A549 (cell line): ENCODE data around the gene PPP5C. TPM values are rescaled to one million over a fixed set of nuclear protein-coding genes. Genes with fewer than 3 reads are reported as not detected.

ENCODE experiments used
- ATAC-seq, 2 experiments: fragments of 200-7000 bp in 1 of 2; fragments of >200 bp in 1 of 2; cut with Nextera tagmentation in 1 of 2; cut with Tn5 transposase in 1 of 2; 3 replicates each; pipeline versions ENCODE4 v1.8.0 to v1.9.1; 2018 to 2020; ENCODE audit warnings: mild to moderate bottlenecking in 1 of 2, moderate library complexity in 1 of 2
- CTCF ChIA-PET: fragments of 300-600 bp; sonication (Branson Sonifier 250); formaldehyde crosslinking; extraction: SDS; loops from one replicate; lab custom pipeline; 2021; ENCODE audit warnings: antibody characterized with exemption, inconsistent platforms; lab: Yijun Ruan, JAX
- POLR2A ChIA-PET: fragments of 350-600 bp; formaldehyde crosslinking; extraction: SDS; loops from one replicate; lab custom pipeline; 2021; ENCODE audit warnings: antibody characterized with exemption, inconsistent platforms; lab: Yijun Ruan, JAX
- DNase-seq, 2 experiments: peaks; one replicate each; pipeline versions ENCODE4 v3.0.0 to v3.0.0-alpha.2; 2011 to 2016; ENCODE audit warnings: low read depth in 1 of 2, low spot score in 1 of 2
- FAIRE-seq: peaks from 2 replicates; lab custom pipeline; 2011; peaks lifted over from hg19 to GRCh38; lab: Jason Lieb, UNC
- H3K27ac ChIP-seq, 2 experiments: fragments of >200 bp; sonication (Bioruptor Twin); formaldehyde crosslinking; 3 replicates each; pipeline ENCODE4 v1.5.1; 2016 to 2017
- H3K4me1 ChIP-seq: fragments of >200 bp; sonication (Bioruptor Twin); formaldehyde crosslinking; 3 replicates; pipeline ENCODE4 v1.6.1; 2016
- H3K4me2 ChIP-seq: fragments of >200 bp; sonication (Bioruptor Twin); formaldehyde crosslinking; 3 replicates; pipeline ENCODE4 v1.6.1; 2016
- H3K4me3 ChIP-seq: fragments of >200 bp; sonication (Bioruptor Twin); formaldehyde crosslinking; 3 replicates; pipeline ENCODE4 v1.5.1; 2016
- H3K9me3 ChIP-seq: fragments of >200 bp; sonication (Bioruptor Twin); formaldehyde crosslinking; 3 replicates; pipeline ENCODE4 v1.6.1; 2016
- FOSB ChIP-seq: fragments of 250-450 bp; sonication (Bioruptor Pico); IDR thresholded peaks from 2 replicates; pipeline ENCODE4 v1.5.0; 2020; ENCODE audit warnings: mild to moderate bottlenecking, moderate library complexity
- FOXS1 ChIP-seq: fragments of 250-450 bp; sonication (Bioruptor Pico); IDR thresholded peaks from 2 replicates; pipeline ENCODE4 v1.5.0; 2020; ENCODE audit warnings: mild to moderate bottlenecking, moderate library complexity
- HEYL ChIP-seq: fragments of 250-450 bp; sonication (Bioruptor Pico); IDR thresholded peaks from 2 replicates; pipeline ENCODE4 v1.8.0; 2021; ENCODE audit warnings: mild to moderate bottlenecking, moderate library complexity
- JUNB ChIP-seq: fragments of >200 bp; sonication (Bioruptor Twin); formaldehyde crosslinking; IDR thresholded peaks from 2 replicates; pipeline ENCODE4 v1.6.1; 2016
- MAFK ChIP-seq: fragments of 450-650 bp; IDR thresholded peaks from 2 replicates; pipeline ENCODE4 v1.6.1; 2014; ENCODE audit not compliant: partially characterized antibody
- MAZ ChIP-seq: fragments of 150-350 bp; IDR thresholded peaks from 2 replicates; pipeline ENCODE4 v1.6.1; 2014; ENCODE audit warnings: antibody characterized with exemption, low read depth, low read length, borderline replicate concordance
- NPAS2 ChIP-seq: fragments of 250-450 bp; sonication (Bioruptor Pico); IDR thresholded peaks from 2 replicates; pipeline ENCODE4 v1.8.0; 2022; ENCODE audit warnings: mild to moderate bottlenecking, moderate library complexity, borderline replicate concordance
- POLR2AphosphoS2 ChIP-seq: conservative IDR thresholded peaks from 2 replicates; pipeline ENCODE4 v1.6.1; 2012; ENCODE audit warnings: low read length, improper control_type of control experiment, inconsistent platforms
- RAD21 ChIP-seq, 2 experiments: fragments of >200 bp in 1 of 2; sonication (Bioruptor Twin) in 1 of 2; formaldehyde crosslinking in 1 of 2; IDR thresholded peaks in 1 of 2; conservative IDR thresholded peaks in 1 of 2; 2 replicates in 1 of 2; 3 replicates in 1 of 2; pipeline ENCODE4 v1.6.1; 2012 to 2018; ENCODE audit warnings: inconsistent platforms in 1 of 2
- RFX5 ChIP-seq: fragments of 450-650 bp; IDR thresholded peaks from 2 replicates; pipeline ENCODE4 v1.7.1; 2014; ENCODE audit warnings: antibody characterized with exemption, mild to moderate bottlenecking, moderate library complexity
- SMC3 ChIP-seq: fragments of >200 bp; sonication (Bioruptor Twin); formaldehyde crosslinking; IDR thresholded peaks from 3 replicates; pipeline ENCODE4 v1.6.1; 2018; ENCODE audit warnings: inconsistent platforms
- ZNF302 ChIP-seq: fragments of 250-450 bp; sonication (Bioruptor Pico); IDR thresholded peaks from 2 replicates; pipeline ENCODE4 v1.9.0; 2021; ENCODE audit warnings: inconsistent platforms, mild to moderate bottlenecking, moderate library complexity
- WGBS: methylation state at CpG from one replicate; pipeline ENCODE4 v1.1.6; 2017; ENCODE audit errors: missing lambda C conversion rate; 5-methylcytosine and 5-hydroxymethylcytosine counted together
- polyA plus RNA-seq, 4 experiments: library from polyadenylated mRNA; depleted of rRNA in 3 of 4; stranded (reverse); fragments of >200 nt; fragmentation: RNase III in 1 of 4; extraction: RNeasy Plus Mini Kit Qiagen cat#74134 plus additional on column Dnase treatment in 1 of 4; gene quantifications; 2 replicates in 3 of 4; 3 replicates in 1 of 4; pipeline ENCODE4 v1.2.3, GENCODE V29; 2011 to 2017
- TF ChIP-seq, protein P1 (sequence below): fragments of 250-450 bp; sonication (Bioruptor Pico); IDR thresholded peaks from 2 replicates; pipeline ENCODE4 v1.5.0; 2021; ENCODE audit warnings: mild to moderate bottlenecking, moderate library complexity, borderline replicate concordance
- TF ChIP-seq, protein P2 (sequence below): IDR thresholded peaks from 2 replicates; pipeline ENCODE4 v1.6.1; 2012
- TF ChIP-seq, protein P3 (sequence below): fragments of >200 bp; sonication (Bioruptor Twin); formaldehyde crosslinking; IDR thresholded peaks from 3 replicates; pipeline ENCODE4 v1.5.1; 2016
- TF ChIP-seq, protein P4 (sequence below): fragments of 450-650 bp; IDR thresholded peaks from 2 replicates; pipeline ENCODE4 v1.6.1; 2014; ENCODE audit warnings: antibody characterized with exemption

The PPP5C gene
- polyA plus RNA-seq, 2 of the 4 experiments (the other 2 are of a cell fraction): 94.2 to 107 TPM

DNA sequence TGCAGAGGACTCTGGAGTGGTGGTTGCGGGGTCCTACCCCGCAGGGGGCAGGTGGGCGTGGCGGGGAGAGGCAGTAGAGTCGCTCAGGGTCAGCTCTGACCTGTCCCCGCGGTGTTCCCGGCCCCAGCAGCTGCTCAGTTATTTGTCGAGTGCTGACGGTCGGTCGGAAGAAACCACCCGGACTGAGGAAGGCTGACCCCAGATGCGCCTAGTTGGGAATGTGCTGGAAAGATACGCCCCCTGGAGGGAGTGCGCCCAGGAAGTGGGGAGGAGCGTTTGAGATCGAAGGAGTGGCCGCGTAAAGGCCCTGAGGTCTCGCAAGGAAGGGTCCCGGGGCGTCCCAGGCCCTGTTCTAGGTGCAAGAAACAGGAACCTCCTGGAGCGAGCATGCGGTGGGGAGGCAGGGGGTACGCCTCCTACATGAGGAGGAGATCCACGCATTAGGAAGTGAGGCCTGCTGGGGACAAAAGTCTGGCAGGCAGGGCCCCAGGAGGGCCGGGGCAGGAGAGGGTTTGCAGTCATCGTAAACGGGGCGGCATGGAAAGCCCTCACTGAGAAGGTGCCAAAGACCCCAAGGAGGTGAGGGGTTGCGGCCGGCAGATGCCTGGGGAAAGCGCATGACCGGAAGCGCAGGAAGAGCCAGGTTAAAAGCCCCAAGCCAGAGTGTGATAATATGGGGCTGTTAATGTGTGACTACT, 57.3 kb downstream of the PPP5C start (continued):
- TF ChIP-seq, protein P1, sequence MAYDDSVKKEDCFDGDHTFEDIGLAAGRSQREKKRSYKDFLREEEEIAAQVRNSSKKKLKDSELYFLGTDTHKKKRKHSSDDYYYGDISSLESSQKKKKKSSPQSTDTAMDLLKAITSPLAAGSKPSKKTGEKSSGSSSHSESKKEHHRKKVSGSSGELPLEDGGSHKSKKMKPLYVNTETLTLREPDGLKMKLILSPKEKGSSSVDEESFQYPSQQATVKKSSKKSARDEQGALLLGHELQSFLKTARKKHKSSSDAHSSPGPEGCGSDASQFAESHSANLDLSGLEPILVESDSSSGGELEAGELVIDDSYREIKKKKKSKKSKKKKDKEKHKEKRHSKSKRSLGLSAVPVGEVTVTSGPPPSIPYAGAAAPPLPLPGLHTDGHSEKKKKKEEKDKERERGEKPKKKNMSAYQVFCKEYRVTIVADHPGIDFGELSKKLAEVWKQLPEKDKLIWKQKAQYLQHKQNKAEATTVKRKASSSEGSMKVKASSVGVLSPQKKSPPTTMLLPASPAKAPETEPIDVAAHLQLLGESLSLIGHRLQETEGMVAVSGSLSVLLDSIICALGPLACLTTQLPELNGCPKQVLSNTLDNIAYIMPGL (CRISPR knock-in tag): no peak
- TF ChIP-seq, all 56 proteins: peak for 8

DNA sequence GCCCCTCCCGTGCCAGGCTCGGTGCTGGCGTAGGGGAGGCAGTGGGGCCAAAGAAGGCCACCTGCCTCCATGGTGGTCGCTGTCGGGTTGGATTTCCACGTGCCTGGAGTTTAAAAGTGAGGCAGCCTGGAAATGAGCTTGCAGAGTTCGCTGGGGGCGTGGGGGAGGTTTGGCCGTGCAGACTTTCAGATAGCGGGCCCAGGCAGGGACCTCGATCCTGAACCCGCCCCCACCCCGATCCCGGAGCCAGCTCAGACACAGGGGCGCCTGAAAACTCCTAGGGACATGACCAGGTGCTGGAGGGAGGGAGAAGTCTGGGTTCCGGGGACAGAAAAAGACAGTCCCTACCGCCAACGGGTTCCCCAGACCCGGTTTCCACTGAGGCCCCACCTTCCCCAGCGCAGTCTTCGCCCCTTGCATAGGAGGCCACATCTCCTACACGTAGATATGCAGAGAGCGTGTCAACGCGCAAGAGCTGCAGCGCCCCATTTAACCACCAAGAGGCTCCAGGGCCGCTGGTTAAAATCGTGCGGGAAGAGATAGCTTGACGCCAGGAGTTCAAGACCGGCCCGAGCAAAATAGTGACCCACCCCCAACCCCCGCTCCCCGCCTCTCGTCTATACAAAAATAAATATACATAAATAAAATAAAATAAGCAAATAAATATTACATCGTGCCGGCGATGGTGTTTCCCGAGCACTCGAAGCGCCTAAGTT, 58.0 kb downstream of the PPP5C start:
- ATAC-seq (peak; percentile 57 to 69), FAIRE-seq (no peak), DNase-seq (peak; percentile 77 to 83)
- Histone ChIP-seq H3K4me2 (peak overlapping the region; percentile 89), H3K27ac (peak overlapping the region; percentile 90 to 92), H3K9me3 (no peaks in the 10 kb centered on the region), H3K4me3 (peak overlapping the region; percentile 53), H3K4me1 (no peaks in the 10 kb centered on the region)
- 61% methylated on average over 40 of the region's 41 CpGs for WGBS
- POLR2A ChIA-PET: interaction anchor here (0.6 to 1.4 kb wide), 2 partner anchors 82 kb away, joined by 3 to 4 read pairs; no protein-coding TSS in a partner anchor
- CTCF ChIA-PET: interaction anchor here (1.0 to 22.6 kb wide), 20 partner anchors 8 to 218 kb away, joined by 3 to 501 read pairs (median 8); partner anchors contain the start of genes CCDC8, PNMA8A and PNMA8B
- TF ChIP-seq RFX5 (no peak), POLR2AphosphoS2 (no peak), MAFK (no peak), FOSB (CRISPR knock-in tag) (no peak), HEYL (CRISPR knock-in tag) (no peak), ZNF302 (no peak), FOXS1 (CRISPR knock-in tag) (no peak), JUNB (no peak), NPAS2 (CRISPR knock-in tag) (no peak), RAD21 (conservative IDR thresholded peaks at IDR 0.05 in 1 of 2, IDR thresholded peaks at IDR 0.05 in 1 of 2) (peak; percentile 27 to 36; a peak in 3 of 5 replicates), MAZ (no peak), SMC3 (0 out of 3 replicates have a peak, but pooled peaks have one; percentile 9)
- TF ChIP-seq, protein P2, sequence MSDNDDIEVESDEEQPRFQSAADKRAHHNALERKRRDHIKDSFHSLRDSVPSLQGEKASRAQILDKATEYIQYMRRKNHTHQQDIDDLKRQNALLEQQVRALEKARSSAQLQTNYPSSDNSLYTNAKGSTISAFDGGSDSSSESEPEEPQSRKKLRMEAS: no peak
- TF ChIP-seq, protein P3, sequence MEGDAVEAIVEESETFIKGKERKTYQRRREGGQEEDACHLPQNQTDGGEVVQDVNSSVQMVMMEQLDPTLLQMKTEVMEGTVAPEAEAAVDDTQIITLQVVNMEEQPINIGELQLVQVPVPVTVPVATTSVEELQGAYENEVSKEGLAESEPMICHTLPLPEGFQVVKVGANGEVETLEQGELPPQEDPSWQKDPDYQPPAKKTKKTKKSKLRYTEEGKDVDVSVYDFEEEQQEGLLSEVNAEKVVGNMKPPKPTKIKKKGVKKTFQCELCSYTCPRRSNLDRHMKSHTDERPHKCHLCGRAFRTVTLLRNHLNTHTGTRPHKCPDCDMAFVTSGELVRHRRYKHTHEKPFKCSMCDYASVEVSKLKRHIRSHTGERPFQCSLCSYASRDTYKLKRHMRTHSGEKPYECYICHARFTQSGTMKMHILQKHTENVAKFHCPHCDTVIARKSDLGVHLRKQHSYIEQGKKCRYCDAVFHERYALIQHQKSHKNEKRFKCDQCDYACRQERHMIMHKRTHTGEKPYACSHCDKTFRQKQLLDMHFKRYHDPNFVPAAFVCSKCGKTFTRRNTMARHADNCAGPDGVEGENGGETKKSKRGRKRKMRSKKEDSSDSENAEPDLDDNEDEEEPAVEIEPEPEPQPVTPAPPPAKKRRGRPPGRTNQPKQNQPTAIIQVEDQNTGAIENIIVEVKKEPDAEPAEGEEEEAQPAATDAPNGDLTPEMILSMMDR: peak; percentile 16; the same call in 2 of the 3 replicates

DNA sequence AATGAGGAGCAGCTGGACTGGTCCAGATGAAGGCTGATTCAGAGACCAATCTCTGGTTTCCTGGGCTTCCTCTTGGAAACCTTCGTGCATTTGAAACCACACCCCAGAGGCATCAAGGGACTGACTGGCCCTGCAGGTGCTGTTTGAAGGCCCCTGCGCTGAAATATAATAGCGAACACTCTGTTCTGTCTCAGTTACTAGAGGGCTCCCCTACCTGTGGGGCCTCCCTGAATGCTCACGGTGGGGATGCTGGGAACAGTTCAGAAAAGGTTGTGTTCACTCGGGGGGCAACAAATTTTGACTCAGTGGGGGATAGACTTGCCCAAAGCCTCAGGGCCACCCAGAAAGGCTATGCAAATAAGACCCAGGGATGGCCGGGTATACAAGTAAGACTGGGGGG, 60.1 kb downstream of the PPP5C start:
- WGBS: 72% methylated on average over 6 of the region's 6 CpGs
- Histone ChIP-seq H3K27ac (no peak overlapping the region), H3K9me3 (no peaks in the 10 kb centered on the region), H3K4me2 (no peak overlapping the region), H3K4me3 (no peak overlapping the region), H3K4me1 (no peaks in the 10 kb centered on the region)
- ChIA-PET CTCF (interaction anchor here (8.1 to 22.6 kb wide), 4 partner anchors 25 to 124 kb away, joined by 77 to 501 read pairs (median 249); partner anchors contain the start of gene PNMA8A), POLR2A (no interaction called here)
- TF ChIP-seq ZNF302: no peak
- TF ChIP-seq, protein P4, sequence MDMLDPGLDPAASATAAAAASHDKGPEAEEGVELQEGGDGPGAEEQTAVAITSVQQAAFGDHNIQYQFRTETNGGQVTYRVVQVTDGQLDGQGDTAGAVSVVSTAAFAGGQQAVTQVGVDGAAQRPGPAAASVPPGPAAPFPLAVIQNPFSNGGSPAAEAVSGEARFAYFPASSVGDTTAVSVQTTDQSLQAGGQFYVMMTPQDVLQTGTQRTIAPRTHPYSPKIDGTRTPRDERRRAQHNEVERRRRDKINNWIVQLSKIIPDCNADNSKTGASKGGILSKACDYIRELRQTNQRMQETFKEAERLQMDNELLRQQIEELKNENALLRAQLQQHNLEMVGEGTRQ: no peak
- DNase-seq: no peak
- no peak for ATAC-seq
- no peak for FAIRE-seq
